ENCODE data around the gene COL23A1. TPM values are rescaled to one million over a fixed set of nuclear protein-coding genes. Genes with fewer than 3 reads are reported as not detected.

The COL23A1 gene
- total and polyA plus RNA-seq, 2 of the 13 experiments (the other 11 are each of a cell fraction or from before 2014, with no cell fraction given): not detected

- TF ChIP-seq TEAD2 (CRISPR knock-in tag; IDR thresholded peaks at IDR 0.05): no peak
Measured at GRCh38 chr5:178361657-178362445, 228.3 kb downstream of the COL23A1 start (continued).

- in situ Hi-C loops (cut with HindIII; ENCODE audit: extremely low pct_ligation_motif_present, low pct_unique_long_range_greater_than_20kb) (no loop called here), intact Hi-C loops (cut with micrococcal nuclease; ENCODE audit: unreplicated experiment) (no loop called here)
- Histone ChIP-seq H3K27me3 (ENCODE audit: control insufficient read depth in 1 of 2, insufficient read depth in 2 of 2, low read length in 2 of 2) (peaks cover 4 to 49% of the 10 kb centered on the region in 2 experiments; a peak in 4 of 5 replicates), H3K27ac (ENCODE audit: extremely low read length, insufficient read depth, low read length) (no peak overlapping the region), H3K9me3 (ENCODE audit: low read length) (no peaks in the 10 kb centered on the region), H3K4me2 (ENCODE audit: low read depth, low read length) (no peak overlapping the region), H3K4me1 (ENCODE audit: insufficient read depth, low read length) (no peaks in the 10 kb centered on the region), H2AFZ (ENCODE audit: low read length) (no peak overlapping the region), H3K4me3 (replicated peaks in 1 of 3; ENCODE audit: insufficient read depth in 1 of 3, low read depth in 2 of 3, low read length in 3 of 3) (no peak overlapping the region), H3K36me3 (replicated peaks in 1 of 2; ENCODE audit: control insufficient read depth in 1 of 2, insufficient read depth in 2 of 2, low read length in 2 of 2) (no peaks in the 10 kb centered on the region), H4K20me1 (ENCODE audit: insufficient read depth, low read length) (no peaks in the 10 kb centered on the region; the same call in 1 of the 2 replicates), H3K79me2 (ENCODE audit: insufficient read depth, low read length) (no peaks in the 10 kb centered on the region), H3K9ac (ENCODE audit: insufficient read depth, low read depth, low read length) (no peak overlapping the region)
- BruUV-seq (replicated peaks): no TSS peak
- no peak for FAIRE-seq
- ATAC-seq: no peak
- POLR2A ChIA-PET: no interaction called here
- 0% methylated on average over 3 of the region's 5 CpGs for WGBS (ENCODE audit: low lambda C conversion rate)
- CTCF ChIA-PET (ENCODE audit: low intra/inter-chr PET ratio, low total read pairs): no interaction called here
- DNase-seq (ENCODE audit: low spot score): no peak
- TF ChIP-seq PAF1 (CRISPR knock-in tag; IDR thresholded peaks at IDR 0.05) (no peak), CEBPG (CRISPR knock-in tag; IDR thresholded peaks at IDR 0.05) (no peak), HIVEP1 (CRISPR knock-in tag; IDR thresholded peaks at IDR 0.05) (no peak), ZNF280B (CRISPR knock-in tag; IDR thresholded peaks at IDR 0.05; ENCODE audit: borderline replicate concordance) (no peak), NR2F2 (IDR thresholded peaks at IDR 0.05; ENCODE audit: borderline replicate concordance, low read depth) (no peak), NAIF1 (CRISPR knock-in tag; IDR thresholded peaks at IDR 0.05; ENCODE audit: borderline replicate concordance) (no peak)
Measured at GRCh38 chr5:178360926-178361235, 229.3 kb downstream of the COL23A1 start.
